ENCODE data around the gene ABL1. TPM values are rescaled to one million over a fixed set of nuclear protein-coding genes. Genes with fewer than 3 reads are reported as not detected.

Gene ABL1
- total RNA-seq, 1 experiment from 2014 or later, result 78.6 TPM

DNA sequence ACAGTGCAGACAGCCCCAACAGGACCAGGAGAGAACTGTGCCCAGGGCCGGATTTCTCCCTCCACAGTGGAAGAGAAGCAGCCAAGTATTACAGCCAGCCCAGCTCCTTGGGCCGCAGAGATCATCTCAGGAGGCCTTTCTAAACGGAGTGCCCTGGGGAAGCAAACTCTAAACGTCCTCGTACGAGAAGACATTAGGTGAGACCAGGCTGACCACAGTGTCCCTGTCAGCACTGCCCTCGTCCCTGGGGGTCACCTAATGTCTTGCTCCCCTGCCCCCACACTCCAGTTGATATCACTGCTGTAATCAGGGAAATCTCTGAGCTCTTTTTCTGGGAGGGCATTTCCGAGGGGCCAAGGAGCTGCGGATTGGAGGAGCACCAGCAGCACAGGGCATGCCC, 55.1 kb downstream of the ABL1 start:
- no peaks in the 10 kb centered on the region for H3K9me3 ChIP-seq (ENCODE audit: low read depth, low read length, poor library complexity, severe bottlenecking)
- no peaks in the 10 kb centered on the region for H3K4me1 ChIP-seq (ENCODE audit: insufficient read depth, low read length, poor library complexity, severe bottlenecking)
- H3K4me3 ChIP-seq (ENCODE audit: low read depth, low read length, poor library complexity, severe bottlenecking), result no peak overlapping the region
- peaks cover 50% of the 10 kb centered on the region for H3K36me3 ChIP-seq (ENCODE audit: insufficient read depth, low read length, poor library complexity, severe bottlenecking)
- intact Hi-C loops (cut with micrococcal nuclease; ENCODE audit: unreplicated experiment), result no loop called here
- POLR2A ChIA-PET (ENCODE audit: low non-redundant PET), result no interaction called here
- no peaks in the 10 kb centered on the region for H3K27me3 ChIP-seq (replicated peaks; ENCODE audit: insufficient read depth, low read depth, low read length, poor library complexity)
- CTCF ChIA-PET, result interaction anchor here (0.6 kb wide), 1 partner anchor 195 kb away, joined by 4 read pairs; no protein-coding TSS in a partner anchor
- DNase-seq (ENCODE audit: low spot score), result no peak
- no TSS peak for BruUV-seq (replicated peaks)
- TF ChIP-seq, protein P1, sequence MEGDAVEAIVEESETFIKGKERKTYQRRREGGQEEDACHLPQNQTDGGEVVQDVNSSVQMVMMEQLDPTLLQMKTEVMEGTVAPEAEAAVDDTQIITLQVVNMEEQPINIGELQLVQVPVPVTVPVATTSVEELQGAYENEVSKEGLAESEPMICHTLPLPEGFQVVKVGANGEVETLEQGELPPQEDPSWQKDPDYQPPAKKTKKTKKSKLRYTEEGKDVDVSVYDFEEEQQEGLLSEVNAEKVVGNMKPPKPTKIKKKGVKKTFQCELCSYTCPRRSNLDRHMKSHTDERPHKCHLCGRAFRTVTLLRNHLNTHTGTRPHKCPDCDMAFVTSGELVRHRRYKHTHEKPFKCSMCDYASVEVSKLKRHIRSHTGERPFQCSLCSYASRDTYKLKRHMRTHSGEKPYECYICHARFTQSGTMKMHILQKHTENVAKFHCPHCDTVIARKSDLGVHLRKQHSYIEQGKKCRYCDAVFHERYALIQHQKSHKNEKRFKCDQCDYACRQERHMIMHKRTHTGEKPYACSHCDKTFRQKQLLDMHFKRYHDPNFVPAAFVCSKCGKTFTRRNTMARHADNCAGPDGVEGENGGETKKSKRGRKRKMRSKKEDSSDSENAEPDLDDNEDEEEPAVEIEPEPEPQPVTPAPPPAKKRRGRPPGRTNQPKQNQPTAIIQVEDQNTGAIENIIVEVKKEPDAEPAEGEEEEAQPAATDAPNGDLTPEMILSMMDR (conservative IDR thresholded peaks at IDR 0.05; ENCODE audit: low read depth, low read length), result no peak
- TF ChIP-seq EZH2 (IDR thresholded peaks at IDR 0.05; ENCODE audit: borderline replicate concordance, low read depth, low read length, poor library complexity, severe bottlenecking), result no peak
- no peak overlapping the region for H3K27ac ChIP-seq (ENCODE audit: low read depth, low read length, poor library complexity, severe bottlenecking)

DNA sequence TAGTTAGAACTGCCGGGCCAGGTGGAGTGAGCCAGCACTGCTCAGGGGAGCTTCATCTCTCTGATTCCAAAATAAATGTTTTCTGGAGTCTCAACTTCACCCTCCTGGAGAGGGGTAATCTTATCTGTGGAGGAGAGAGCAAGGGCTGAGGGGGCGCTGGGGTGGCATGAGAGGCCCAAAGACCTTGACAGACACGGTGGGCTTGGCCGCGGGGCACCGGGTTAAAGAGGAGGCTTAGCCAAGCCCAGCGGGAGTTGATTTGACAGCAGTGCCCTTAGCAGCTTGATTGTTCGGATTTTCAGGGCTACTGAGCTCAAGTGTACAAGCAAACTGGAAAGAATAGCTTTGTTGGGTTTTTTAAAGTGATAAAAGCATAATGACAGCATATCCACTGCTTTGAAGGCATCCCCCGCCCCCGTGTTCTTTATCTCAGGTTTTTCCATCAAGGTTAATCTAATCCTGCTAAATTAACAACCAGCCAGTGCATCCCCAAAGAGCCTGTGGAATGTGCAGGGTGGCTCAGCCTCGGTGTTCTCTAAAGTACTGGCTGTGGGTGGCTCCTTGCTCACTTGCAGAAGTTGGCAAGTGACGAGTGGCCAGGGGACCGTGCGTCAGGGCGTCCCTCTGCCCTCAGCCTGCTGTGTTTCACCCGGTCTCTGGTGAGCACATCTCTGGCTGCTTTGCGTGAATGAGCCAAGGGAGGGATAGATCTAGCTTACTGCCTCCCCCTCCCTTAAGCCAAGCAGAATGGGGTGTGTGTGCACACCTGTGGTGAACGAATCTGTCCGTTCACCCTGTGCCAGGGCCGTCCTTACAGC, 56.0 kb downstream of the ABL1 start:
- Histone ChIP-seq H3K27me3 (replicated peaks; ENCODE audit: insufficient read depth, low read depth, low read length, poor library complexity) (no peaks in the 10 kb centered on the region), H3K36me3 (ENCODE audit: insufficient read depth, low read length, poor library complexity, severe bottlenecking) (peaks cover 41% of the 10 kb centered on the region), H3K4me3 (ENCODE audit: low read depth, low read length, poor library complexity, severe bottlenecking) (no peak overlapping the region), H3K27ac (ENCODE audit: low read depth, low read length, poor library complexity, severe bottlenecking) (no peak overlapping the region), H3K4me1 (ENCODE audit: insufficient read depth, low read length, poor library complexity, severe bottlenecking) (no peaks in the 10 kb centered on the region), H3K9me3 (ENCODE audit: low read depth, low read length, poor library complexity, severe bottlenecking) (no peaks in the 10 kb centered on the region)
- intact Hi-C loops (cut with micrococcal nuclease; ENCODE audit: unreplicated experiment), result no loop called here
- no TSS peak for BruUV-seq (replicated peaks)
- POLR2A ChIA-PET (ENCODE audit: low non-redundant PET), result no interaction called here
- CTCF ChIA-PET, result interaction anchor here (0.6 kb wide), 1 partner anchor 194 kb away, joined by 4 read pairs; no protein-coding TSS in a partner anchor
- no peak for TF ChIP-seq EZH2 (IDR thresholded peaks at IDR 0.05; ENCODE audit: borderline replicate concordance, low read depth, low read length, poor library complexity, severe bottlenecking)
- TF ChIP-seq, protein P1 (conservative IDR thresholded peaks at IDR 0.05; ENCODE audit: low read depth, low read length), result no peak
- no peak for DNase-seq (ENCODE audit: low spot score)

DNA sequence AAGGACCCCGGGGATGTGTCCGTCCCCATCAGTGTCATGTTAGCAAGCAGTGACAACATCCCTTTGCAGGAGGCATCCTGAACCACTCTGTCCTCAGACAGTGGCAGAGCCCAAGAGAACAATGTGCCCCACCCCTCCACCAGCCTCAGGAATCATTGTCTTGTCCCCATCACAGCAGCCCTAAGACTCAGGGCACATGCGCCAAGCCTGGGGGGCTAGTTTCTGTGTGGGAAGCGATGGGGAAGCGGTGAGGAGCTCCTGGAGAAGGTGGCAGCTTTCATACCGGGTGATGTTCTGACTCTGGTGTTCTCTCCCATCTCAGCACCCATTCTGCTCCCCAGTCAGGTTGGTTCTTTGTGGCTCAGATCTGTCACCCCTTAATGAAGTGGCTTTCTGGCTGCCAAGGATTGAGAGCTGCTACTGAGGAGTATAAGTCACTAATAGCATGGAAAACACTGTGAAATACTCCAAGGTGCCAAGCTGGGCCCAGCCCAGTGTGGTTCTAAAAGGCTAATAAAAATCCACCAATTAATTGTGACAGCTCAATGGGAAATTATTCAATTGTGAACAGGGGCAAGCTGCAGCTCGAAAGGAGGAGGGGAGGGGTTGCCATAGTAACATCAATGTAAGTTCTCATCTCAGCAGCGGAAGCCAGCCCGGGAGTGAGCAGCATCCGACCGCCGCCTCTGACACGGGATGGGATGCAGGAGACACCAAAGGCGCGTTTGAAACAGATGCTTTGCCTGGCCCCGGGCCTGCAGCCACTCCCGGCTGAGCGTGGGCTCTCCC, 56.8 kb downstream of the ABL1 start:
- POLR2A ChIA-PET (ENCODE audit: low non-redundant PET), result no interaction called here
- no peak for TF ChIP-seq EZH2 (IDR thresholded peaks at IDR 0.05; ENCODE audit: borderline replicate concordance, low read depth, low read length, poor library complexity, severe bottlenecking)
- TF ChIP-seq, protein P1 (conservative IDR thresholded peaks at IDR 0.05; ENCODE audit: low read depth, low read length), result no peak
- Histone ChIP-seq H3K27ac (ENCODE audit: low read depth, low read length, poor library complexity, severe bottlenecking) (no peak overlapping the region), H3K4me1 (ENCODE audit: insufficient read depth, low read length, poor library complexity, severe bottlenecking) (no peaks in the 10 kb centered on the region), H3K36me3 (ENCODE audit: insufficient read depth, low read length, poor library complexity, severe bottlenecking) (peaks cover 33% of the 10 kb centered on the region), H3K9me3 (ENCODE audit: low read depth, low read length, poor library complexity, severe bottlenecking) (no peaks in the 10 kb centered on the region), H3K4me3 (ENCODE audit: low read depth, low read length, poor library complexity, severe bottlenecking) (no peak overlapping the region), H3K27me3 (replicated peaks; ENCODE audit: insufficient read depth, low read depth, low read length, poor library complexity) (no peaks in the 10 kb centered on the region)
- no peak for DNase-seq (ENCODE audit: low spot score)
- BruUV-seq (replicated peaks), result no TSS peak
- CTCF ChIA-PET, result no interaction called here
- intact Hi-C loops (cut with micrococcal nuclease; ENCODE audit: unreplicated experiment), result no loop called here

Measured in A673 (cell line).